Activated T-cell treated with anti-CD3 and anti-CD28 coated beads, Interleukin-2, amount 50 U/mL, for 1 hour (primary cell): ENCODE measurements around the gene MED12L.
A peak's percentile ranks its signal among the peaks of the same experiment; 100 is the strongest.
"Not testable (repeated sequence)": the region's sequence is repeated elsewhere in the genome, so short reads cannot be mapped to it uniquely, and the experiment has no call there.

Source experiments
- DNase-seq: peaks from one replicate; pipeline ENCODE4 v3.0.0-alpha.2; 2020

Gene MED12L

GRCh38 chr3:151216641-151217607, 131.5 kb downstream of the MED12L start:
- no peak for DNase-seq

- DNase-seq, result no peak
Observed at GRCh38 chr3:151218136-151218535, 132.7 kb downstream of the MED12L start.

GRCh38 chr3:151219056-151219455, 133.6 kb downstream of the MED12L start:
- DNase-seq, result no peak

- DNase-seq, result no peak
Observed at GRCh38 chr3:151224268-151224866, 138.9 kb downstream of the MED12L start.

- no peak for DNase-seq
Observed at GRCh38 chr3:151225040-151225975, 139.8 kb downstream of the MED12L start.

GRCh38 chr3:151226088-151226563, 140.7 kb downstream of the MED12L start:
- DNase-seq, result no peak

GRCh38 chr3:151226825-151227224, 141.4 kb downstream of the MED12L start:
- no peak for DNase-seq

- no peak for DNase-seq
Observed at GRCh38 chr3:151227266-151227806, 141.9 kb downstream of the MED12L start.

- peak; percentile 77 for DNase-seq
Observed at GRCh38 chr3:151227807-151228665, 142.6 kb downstream of the MED12L start.

- DNase-seq, result no peak
Observed at GRCh38 chr3:151228666-151229040, 143.2 kb downstream of the MED12L start.

GRCh38 chr3:151230646-151231045, 145.2 kb downstream of the MED12L start:
- no peak for DNase-seq

GRCh38 chr3:151232403-151232802, 146.9 kb downstream of the MED12L start:
- DNase-seq, result not testable (repeated sequence)

- DNase-seq, result no peak
Observed at GRCh38 chr3:151232991-151233390, 147.5 kb downstream of the MED12L start.

- DNase-seq, result no peak
Observed at GRCh38 chr3:151234825-151235224, 149.4 kb downstream of the MED12L start.

GRCh38 chr3:151236316-151236715, 150.9 kb downstream of the MED12L start:
- DNase-seq, result no peak

GRCh38 chr3:151236736-151237135, 151.3 kb downstream of the MED12L start:
- no peak for DNase-seq

GRCh38 chr3:151242006-151242405, 156.5 kb downstream of the MED12L start:
- DNase-seq, result not testable (repeated sequence)

- no peak for DNase-seq
Observed at GRCh38 chr3:151248772-151249337, 163.4 kb downstream of the MED12L start.

GRCh38 chr3:151256749-151257148, 171.3 kb downstream of the MED12L start:
- no peak for DNase-seq

- DNase-seq, result no peak
Observed at GRCh38 chr3:151259664-151260063, 174.2 kb downstream of the MED12L start.

- DNase-seq, result no peak
Observed at GRCh38 chr3:151262871-151263525, 177.5 kb downstream of the MED12L start.
